ENCODE results near the gene MAGI1.

MAGI1 gene

DNA sequence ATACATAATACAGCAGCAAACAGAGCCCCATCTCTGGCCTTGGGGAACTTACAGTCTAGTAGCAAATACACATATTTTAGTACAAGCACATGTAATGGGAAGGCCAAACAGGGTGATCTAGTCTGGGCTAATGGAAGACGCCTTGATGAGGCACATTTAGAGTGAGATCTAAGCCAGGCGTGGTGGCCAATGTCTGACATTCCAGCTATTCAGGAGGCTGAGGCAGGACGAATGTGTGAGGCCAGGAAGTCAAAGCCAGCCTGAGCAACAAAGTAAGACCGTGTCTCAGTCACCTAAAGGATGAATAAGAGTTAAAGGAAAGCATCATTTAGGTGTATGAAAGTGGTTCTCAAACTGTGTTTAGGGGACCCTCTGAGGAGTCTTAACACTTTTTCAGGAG is 291.9 kb downstream of the MAGI1 start:
- no peak for TF ChIP-seq ZFX (IDR thresholded peaks at IDR 0.05)
- TF ChIP-seq, protein P1, sequence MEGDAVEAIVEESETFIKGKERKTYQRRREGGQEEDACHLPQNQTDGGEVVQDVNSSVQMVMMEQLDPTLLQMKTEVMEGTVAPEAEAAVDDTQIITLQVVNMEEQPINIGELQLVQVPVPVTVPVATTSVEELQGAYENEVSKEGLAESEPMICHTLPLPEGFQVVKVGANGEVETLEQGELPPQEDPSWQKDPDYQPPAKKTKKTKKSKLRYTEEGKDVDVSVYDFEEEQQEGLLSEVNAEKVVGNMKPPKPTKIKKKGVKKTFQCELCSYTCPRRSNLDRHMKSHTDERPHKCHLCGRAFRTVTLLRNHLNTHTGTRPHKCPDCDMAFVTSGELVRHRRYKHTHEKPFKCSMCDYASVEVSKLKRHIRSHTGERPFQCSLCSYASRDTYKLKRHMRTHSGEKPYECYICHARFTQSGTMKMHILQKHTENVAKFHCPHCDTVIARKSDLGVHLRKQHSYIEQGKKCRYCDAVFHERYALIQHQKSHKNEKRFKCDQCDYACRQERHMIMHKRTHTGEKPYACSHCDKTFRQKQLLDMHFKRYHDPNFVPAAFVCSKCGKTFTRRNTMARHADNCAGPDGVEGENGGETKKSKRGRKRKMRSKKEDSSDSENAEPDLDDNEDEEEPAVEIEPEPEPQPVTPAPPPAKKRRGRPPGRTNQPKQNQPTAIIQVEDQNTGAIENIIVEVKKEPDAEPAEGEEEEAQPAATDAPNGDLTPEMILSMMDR (conservative IDR thresholded peaks at IDR 0.05) = no peak
- no peak overlapping the region for H3K27ac ChIP-seq

DNA sequence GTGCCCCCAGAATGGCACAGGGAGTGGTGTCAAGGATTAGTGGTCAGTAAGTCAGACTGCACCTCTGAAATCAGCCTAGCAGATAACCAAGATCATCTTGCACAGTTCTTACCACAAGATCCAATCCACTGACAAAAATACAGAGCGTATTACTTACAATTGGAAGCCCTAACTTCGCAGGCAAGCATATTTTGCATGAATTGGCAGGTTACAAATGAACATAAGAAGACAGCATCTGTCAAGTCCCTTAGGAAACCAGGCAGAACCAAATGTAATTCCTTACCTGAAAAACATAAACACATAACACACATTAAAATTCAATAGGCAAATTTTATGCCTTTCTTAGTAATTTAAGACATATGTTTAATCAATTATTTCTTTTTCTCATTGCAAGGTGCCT is 293.4 kb downstream of the MAGI1 start:
- H3K27ac ChIP-seq = no peak overlapping the region
- TF ChIP-seq, protein P1 (conservative IDR thresholded peaks at IDR 0.05) = no peak
- no peak for TF ChIP-seq ZFX (IDR thresholded peaks at IDR 0.05)

DNA sequence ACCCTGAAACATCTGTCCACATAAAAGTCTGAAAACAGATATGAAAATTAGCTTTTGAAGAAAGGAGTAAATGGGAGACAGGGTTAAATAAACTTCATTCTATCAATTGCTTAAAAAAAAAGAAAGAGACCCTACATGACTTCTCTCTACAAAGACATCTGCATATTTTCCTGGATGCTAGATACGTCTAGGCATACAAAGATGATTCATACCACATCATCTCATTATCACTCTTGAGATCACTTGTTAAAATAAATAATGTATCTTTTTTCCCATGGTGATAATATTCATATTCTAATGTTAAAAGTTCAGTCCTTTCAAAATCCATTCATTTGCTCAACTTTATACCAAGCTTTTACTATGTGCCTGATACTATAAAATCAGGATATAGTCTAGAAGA is 295.8 kb downstream of the MAGI1 start:
- no peak overlapping the region for H3K27ac ChIP-seq
- TF ChIP-seq ZFX (IDR thresholded peaks at IDR 0.05) = no peak
- TF ChIP-seq, protein P1 (conservative IDR thresholded peaks at IDR 0.05) = no peak

DNA sequence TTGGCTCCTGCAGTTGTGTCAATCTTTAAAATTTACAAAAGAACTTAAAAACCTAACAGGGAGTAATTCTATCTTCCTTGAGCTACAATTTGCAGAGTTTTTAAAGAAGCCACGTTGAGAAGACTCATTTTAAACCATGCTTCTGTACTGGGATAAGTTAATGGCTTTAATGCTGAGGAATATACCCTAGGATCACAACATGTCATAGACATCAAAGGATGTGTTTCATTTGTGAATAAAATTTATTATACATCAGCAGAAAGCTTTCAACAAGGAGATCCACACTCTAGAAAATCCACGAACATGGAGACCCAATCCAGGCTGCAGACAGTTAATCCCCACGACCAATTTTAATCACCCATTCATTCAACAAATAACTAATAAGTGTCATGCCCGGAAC is 297.2 kb downstream of the MAGI1 start:
- H3K27ac ChIP-seq = no peak overlapping the region
- no peak for TF ChIP-seq ZFX (IDR thresholded peaks at IDR 0.05)
- TF ChIP-seq, protein P1 (conservative IDR thresholded peaks at IDR 0.05) = no peak

DNA sequence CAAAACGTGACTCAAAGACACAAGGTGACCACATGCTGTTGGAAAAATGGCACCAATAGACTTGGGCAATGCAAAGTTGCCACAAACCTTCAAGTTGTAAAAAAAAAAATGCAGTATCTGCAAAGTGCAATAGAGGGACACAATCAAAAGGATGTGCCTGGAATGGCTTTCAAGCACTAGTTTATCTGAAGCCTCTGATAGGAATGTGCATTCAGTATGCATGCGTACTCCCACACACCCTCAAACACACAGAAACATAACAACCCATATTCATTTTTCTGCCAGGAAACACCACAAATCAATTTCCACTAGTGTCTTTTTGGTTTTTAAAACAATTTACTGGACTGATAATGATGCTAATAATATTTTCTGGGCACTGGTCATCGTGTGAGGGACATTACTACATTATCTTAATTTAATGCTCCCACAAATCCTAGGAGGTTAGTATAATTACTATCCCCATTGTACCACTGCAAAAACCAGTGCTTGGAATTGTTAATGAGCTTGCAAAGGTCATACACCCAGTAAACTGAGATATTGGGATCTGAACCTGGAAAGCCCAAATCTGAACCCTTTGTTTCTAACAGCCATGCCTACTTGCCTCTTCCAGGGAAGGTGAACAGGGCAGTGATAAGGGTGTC is 298.7 kb downstream of the MAGI1 start:
- H3K27ac ChIP-seq = no peak overlapping the region
- TF ChIP-seq ZFX (IDR thresholded peaks at IDR 0.05) = no peak
- TF ChIP-seq, protein P1 (conservative IDR thresholded peaks at IDR 0.05) = no peak

DNA sequence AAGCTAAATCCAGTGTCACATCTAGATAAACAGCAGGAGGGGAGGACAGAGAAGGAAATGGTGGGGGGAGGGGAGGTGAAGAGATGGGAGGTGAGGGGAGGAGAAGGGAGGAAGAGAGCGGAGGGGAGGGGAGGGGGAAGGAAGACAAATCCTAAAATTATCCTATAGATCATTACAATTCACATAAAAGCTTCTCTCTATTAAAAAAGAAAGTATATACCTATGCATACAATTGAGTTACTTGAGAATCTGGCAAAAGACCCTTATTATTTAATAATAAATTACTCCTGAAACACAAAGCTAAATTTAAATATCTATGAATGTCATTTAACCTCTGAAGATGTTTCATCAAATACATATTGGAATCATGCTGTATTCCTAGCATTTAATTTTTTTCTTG is 303.9 kb downstream of the MAGI1 start:
- no peak overlapping the region for H3K27ac ChIP-seq
- TF ChIP-seq, protein P1 (conservative IDR thresholded peaks at IDR 0.05) = no peak
- no peak for TF ChIP-seq ZFX (IDR thresholded peaks at IDR 0.05)

DNA sequence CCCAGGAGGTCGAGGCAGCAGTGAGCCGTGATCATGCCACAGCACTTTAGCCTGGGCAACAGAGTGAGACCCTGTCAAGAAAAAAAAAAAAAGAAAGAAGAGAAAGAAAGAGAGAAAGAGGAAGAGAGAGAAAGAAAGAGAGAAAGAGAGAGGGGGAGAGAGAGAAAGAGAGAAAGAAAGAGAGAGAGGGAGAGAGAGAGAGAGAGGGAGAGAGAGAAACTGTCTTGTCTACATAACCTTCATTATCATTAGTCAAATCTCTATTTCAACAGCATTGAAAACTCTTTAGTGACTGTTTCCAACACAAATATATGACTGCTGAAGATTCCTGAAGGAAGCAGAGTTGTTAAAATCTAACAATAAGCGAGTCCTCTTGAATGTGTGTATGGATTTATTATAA is 304.3 kb downstream of the MAGI1 start:
- no peak for TF ChIP-seq ZFX (IDR thresholded peaks at IDR 0.05)
- TF ChIP-seq, protein P1 (conservative IDR thresholded peaks at IDR 0.05) = no peak
- no peak overlapping the region for H3K27ac ChIP-seq

Measured in C4-2B (cell line).